A549 (cell line): Measurements from ENCODE around the gene RAD51B. TPM values are rescaled to one million over a fixed set of nuclear protein-coding genes. Genes with fewer than 3 reads are reported as not detected.

Source experiments
- ATAC-seq, 2 experiments: fragments of 200-7000 bp in 1 of 2; fragments of >200 bp in 1 of 2; cut with Nextera tagmentation in 1 of 2; cut with Tn5 transposase in 1 of 2; 3 replicates each; pipeline versions ENCODE4 v1.8.0 to v1.9.1; 2018 to 2020; ENCODE audit warnings: mild to moderate bottlenecking in 1 of 2, moderate library complexity in 1 of 2
- CTCF ChIA-PET: fragments of 300-600 bp; sonication (Branson Sonifier 250); formaldehyde crosslinking; extraction: SDS; loops from one replicate; lab custom pipeline; 2021; ENCODE audit warnings: antibody characterized with exemption, inconsistent platforms; lab: Yijun Ruan, JAX
- POLR2A ChIA-PET: fragments of 350-600 bp; formaldehyde crosslinking; extraction: SDS; loops from one replicate; lab custom pipeline; 2021; ENCODE audit warnings: antibody characterized with exemption, inconsistent platforms; lab: Yijun Ruan, JAX
- DNase-seq, 2 experiments: peaks; one replicate each; pipeline versions ENCODE4 v3.0.0 to v3.0.0-alpha.2; 2011 to 2016; ENCODE audit warnings: low read depth in 1 of 2, low spot score in 1 of 2
- FAIRE-seq: peaks from 2 replicates; lab custom pipeline; 2011; peaks lifted over from hg19 to GRCh38; lab: Jason Lieb, UNC
- H3K27ac ChIP-seq, 2 experiments: fragments of >200 bp; sonication (Bioruptor Twin); formaldehyde crosslinking; 3 replicates each; pipeline ENCODE4 v1.5.1; 2016 to 2017
- H3K4me1 ChIP-seq: fragments of >200 bp; sonication (Bioruptor Twin); formaldehyde crosslinking; 3 replicates; pipeline ENCODE4 v1.6.1; 2016
- H3K4me2 ChIP-seq: fragments of >200 bp; sonication (Bioruptor Twin); formaldehyde crosslinking; 3 replicates; pipeline ENCODE4 v1.6.1; 2016
- H3K4me3 ChIP-seq: fragments of >200 bp; sonication (Bioruptor Twin); formaldehyde crosslinking; 3 replicates; pipeline ENCODE4 v1.5.1; 2016
- H3K9me3 ChIP-seq: fragments of >200 bp; sonication (Bioruptor Twin); formaldehyde crosslinking; 3 replicates; pipeline ENCODE4 v1.6.1; 2016
- ATOH8 ChIP-seq: fragments of 250-450 bp; sonication (Bioruptor Pico); IDR thresholded peaks from 2 replicates; pipeline ENCODE4 v1.5.0; 2020; ENCODE audit warnings: low read depth, mild to moderate bottlenecking, moderate library complexity
- CBX2 ChIP-seq: fragments of 200-600 bp; sonication (generic); IDR thresholded peaks from 2 replicates; pipeline ENCODE4 v1.6.1; 2016; ENCODE audit warnings: low read depth, mild to moderate bottlenecking, borderline replicate concordance
- CBX8 ChIP-seq: fragments of 200-600 bp; sonication (generic); IDR thresholded peaks from 2 replicates; pipeline ENCODE4 v1.6.1; 2016
- CHD4 ChIP-seq: fragments of 200-600 bp; sonication (generic); IDR thresholded peaks from 2 replicates; pipeline ENCODE4 v1.6.1; 2016; ENCODE audit warnings: antibody characterized with exemption, mild to moderate bottlenecking, borderline replicate concordance
- ESRRA ChIP-seq: fragments of 150-350 bp; IDR thresholded peaks from 2 replicates; pipeline ENCODE4 v1.6.1; 2014; ENCODE audit warnings: mild to moderate bottlenecking, low read length, borderline replicate concordance
- FOSL2 ChIP-seq, 2 experiments: fragments of 450-650 bp in 1 of 2; fragments of >200 bp in 1 of 2; sonication (Bioruptor Twin) in 1 of 2; formaldehyde crosslinking; IDR thresholded peaks; 2 replicates each; pipeline versions ENCODE4 v1.5.0 to v1.6.1; 2016 to 2020; ENCODE audit warnings: mild to moderate bottlenecking in 1 of 2, moderate library complexity in 1 of 2
- HOXA7 ChIP-seq: fragments of 250-450 bp; sonication (Bioruptor Pico); IDR thresholded peaks from 2 replicates; pipeline ENCODE4 v1.5.0; 2020; ENCODE audit warnings: mild to moderate bottlenecking, moderate library complexity
- JUNB ChIP-seq: fragments of >200 bp; sonication (Bioruptor Twin); formaldehyde crosslinking; IDR thresholded peaks from 2 replicates; pipeline ENCODE4 v1.6.1; 2016
- KDM1A ChIP-seq: fragments of 200-600 bp; sonication (generic); IDR thresholded peaks from 2 replicates; pipeline ENCODE4 v1.6.1; 2016; ENCODE audit warnings: low read depth, mild to moderate bottlenecking
- MYC ChIP-seq: IDR thresholded peaks from 2 replicates; pipeline ENCODE4 v1.6.1; 2012; ENCODE audit warnings: mild to moderate bottlenecking, inconsistent platforms, low read length, improper control_type of control experiment, borderline replicate concordance
- RARB ChIP-seq: fragments of 250-450 bp; sonication (Bioruptor Pico); IDR thresholded peaks from 2 replicates; pipeline ENCODE4 v1.8.0; 2021; ENCODE audit warnings: mild to moderate bottlenecking, moderate library complexity
- TFCP2L1 ChIP-seq: fragments of 250-450 bp; sonication (Bioruptor Pico); IDR thresholded peaks from 2 replicates; pipeline ENCODE4 v1.5.0; 2021; ENCODE audit warnings: mild to moderate bottlenecking
- USF2 ChIP-seq: fragments of 450-650 bp; IDR thresholded peaks from 2 replicates; pipeline ENCODE4 v1.6.1; 2014; ENCODE audit warnings: antibody characterized with exemption
- WGBS: methylation state at CpG from one replicate; pipeline ENCODE4 v1.1.6; 2017; ENCODE audit errors: missing lambda C conversion rate; 5-methylcytosine and 5-hydroxymethylcytosine counted together
- polyA plus RNA-seq, 4 experiments: library from polyadenylated mRNA; depleted of rRNA in 3 of 4; stranded (reverse); fragments of >200 nt; fragmentation: RNase III in 1 of 4; extraction: RNeasy Plus Mini Kit Qiagen cat#74134 plus additional on column Dnase treatment in 1 of 4; gene quantifications; 2 replicates in 3 of 4; 3 replicates in 1 of 4; pipeline ENCODE4 v1.2.3, GENCODE V29; 2011 to 2017
- TF ChIP-seq, protein P1 (sequence below): fragments of >200 bp; sonication (Bioruptor Twin); formaldehyde crosslinking; IDR thresholded peaks from 3 replicates; pipeline ENCODE4 v1.6.1; 2016
- TF ChIP-seq, protein P2 (sequence below): fragments of 250-450 bp; sonication (Bioruptor Pico); IDR thresholded peaks from 2 replicates; pipeline ENCODE4 v1.5.0; 2021; ENCODE audit warnings: mild to moderate bottlenecking, moderate library complexity, borderline replicate concordance

The RAD51B gene
- polyA plus RNA-seq, 2 of the 4 experiments (the other 2 are of a cell fraction): 7.2 to 10.8 TPM

DNA sequence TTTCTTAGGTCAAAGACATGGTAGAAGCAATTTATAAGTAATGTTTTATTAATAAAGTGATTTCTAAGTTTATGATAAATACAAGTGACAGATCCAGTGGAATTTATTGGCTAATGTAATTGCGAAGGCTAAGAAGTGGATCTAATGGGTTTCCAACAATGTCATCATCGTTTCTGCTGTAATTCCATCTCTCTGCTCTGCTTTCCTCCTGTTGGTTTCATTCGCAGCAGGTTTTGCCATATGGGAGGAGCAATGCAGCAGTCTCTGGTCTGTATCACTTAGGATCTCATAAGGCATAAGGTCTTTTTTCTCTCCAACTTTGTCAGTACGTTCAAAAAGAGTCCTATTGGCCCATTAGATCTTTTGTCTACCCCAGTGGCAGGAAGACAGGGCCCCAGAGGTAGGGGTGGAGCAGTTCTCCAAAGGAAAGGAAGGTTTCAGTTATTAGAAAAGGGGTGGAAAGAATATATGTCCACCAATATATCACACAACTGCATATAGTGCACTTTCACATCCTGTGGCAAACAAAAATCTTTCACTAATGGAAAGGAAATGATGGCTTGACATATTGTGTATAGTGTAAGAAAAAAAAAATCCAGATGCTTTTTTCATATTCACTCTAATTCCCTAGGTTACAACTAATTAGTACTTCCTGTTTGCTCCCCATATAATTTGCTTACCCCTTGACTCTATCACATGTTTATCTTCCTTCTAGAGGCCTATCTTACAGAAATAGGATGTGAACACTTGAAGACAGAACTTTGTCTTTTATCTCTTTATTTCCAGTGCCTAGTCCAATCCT lies 522.0 kb downstream of the RAD51B start:
- Histone ChIP-seq H3K4me1 (no peaks in the 10 kb centered on the region), H3K27ac (peak overlapping the region in 1 of 2 experiments; percentile 42; a peak in 1 of 6 replicates), H3K4me3 (no peak overlapping the region), H3K9me3 (peaks cover 10% of the 10 kb centered on the region; the same call in 2 of the 3 replicates), H3K4me2 (no peak overlapping the region)
- FAIRE-seq (no peak), DNase-seq (no peak), ATAC-seq (no peak)
- TF ChIP-seq CHD4: no peak
- TF ChIP-seq TFCP2L1 (CRISPR knock-in tag): no peak
- no peak for TF ChIP-seq HOXA7 (CRISPR knock-in tag)
- TF ChIP-seq ATOH8 (CRISPR knock-in tag): no peak
- TF ChIP-seq RARB (CRISPR knock-in tag): no peak
- no peak for TF ChIP-seq KDM1A
- TF ChIP-seq, protein P1, sequence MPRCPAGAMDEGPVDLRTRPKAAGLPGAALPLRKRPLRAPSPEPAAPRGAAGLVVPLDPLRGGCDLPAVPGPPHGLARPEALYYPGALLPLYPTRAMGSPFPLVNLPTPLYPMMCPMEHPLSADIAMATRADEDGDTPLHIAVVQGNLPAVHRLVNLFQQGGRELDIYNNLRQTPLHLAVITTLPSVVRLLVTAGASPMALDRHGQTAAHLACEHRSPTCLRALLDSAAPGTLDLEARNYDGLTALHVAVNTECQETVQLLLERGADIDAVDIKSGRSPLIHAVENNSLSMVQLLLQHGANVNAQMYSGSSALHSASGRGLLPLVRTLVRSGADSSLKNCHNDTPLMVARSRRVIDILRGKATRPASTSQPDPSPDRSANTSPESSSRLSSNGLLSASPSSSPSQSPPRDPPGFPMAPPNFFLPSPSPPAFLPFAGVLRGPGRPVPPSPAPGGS: no peak
- TF ChIP-seq FOSL2 (IDR thresholded peaks at IDR 0.05): no peak
- no peak for TF ChIP-seq FOSL2 (CRISPR knock-in tag; IDR thresholded peaks at IDR 0.05)
- no peak for TF ChIP-seq USF2
- TF ChIP-seq JUNB: no peak
- TF ChIP-seq ESRRA: no peak
- no peak for TF ChIP-seq MYC
- TF ChIP-seq, protein P2, sequence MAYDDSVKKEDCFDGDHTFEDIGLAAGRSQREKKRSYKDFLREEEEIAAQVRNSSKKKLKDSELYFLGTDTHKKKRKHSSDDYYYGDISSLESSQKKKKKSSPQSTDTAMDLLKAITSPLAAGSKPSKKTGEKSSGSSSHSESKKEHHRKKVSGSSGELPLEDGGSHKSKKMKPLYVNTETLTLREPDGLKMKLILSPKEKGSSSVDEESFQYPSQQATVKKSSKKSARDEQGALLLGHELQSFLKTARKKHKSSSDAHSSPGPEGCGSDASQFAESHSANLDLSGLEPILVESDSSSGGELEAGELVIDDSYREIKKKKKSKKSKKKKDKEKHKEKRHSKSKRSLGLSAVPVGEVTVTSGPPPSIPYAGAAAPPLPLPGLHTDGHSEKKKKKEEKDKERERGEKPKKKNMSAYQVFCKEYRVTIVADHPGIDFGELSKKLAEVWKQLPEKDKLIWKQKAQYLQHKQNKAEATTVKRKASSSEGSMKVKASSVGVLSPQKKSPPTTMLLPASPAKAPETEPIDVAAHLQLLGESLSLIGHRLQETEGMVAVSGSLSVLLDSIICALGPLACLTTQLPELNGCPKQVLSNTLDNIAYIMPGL (CRISPR knock-in tag): no peak
- no peak for TF ChIP-seq CBX2
- 90% methylated on average over 4 of the region's 4 CpGs for WGBS
- ChIA-PET CTCF (no interaction called here), POLR2A (no interaction called here)

DNA sequence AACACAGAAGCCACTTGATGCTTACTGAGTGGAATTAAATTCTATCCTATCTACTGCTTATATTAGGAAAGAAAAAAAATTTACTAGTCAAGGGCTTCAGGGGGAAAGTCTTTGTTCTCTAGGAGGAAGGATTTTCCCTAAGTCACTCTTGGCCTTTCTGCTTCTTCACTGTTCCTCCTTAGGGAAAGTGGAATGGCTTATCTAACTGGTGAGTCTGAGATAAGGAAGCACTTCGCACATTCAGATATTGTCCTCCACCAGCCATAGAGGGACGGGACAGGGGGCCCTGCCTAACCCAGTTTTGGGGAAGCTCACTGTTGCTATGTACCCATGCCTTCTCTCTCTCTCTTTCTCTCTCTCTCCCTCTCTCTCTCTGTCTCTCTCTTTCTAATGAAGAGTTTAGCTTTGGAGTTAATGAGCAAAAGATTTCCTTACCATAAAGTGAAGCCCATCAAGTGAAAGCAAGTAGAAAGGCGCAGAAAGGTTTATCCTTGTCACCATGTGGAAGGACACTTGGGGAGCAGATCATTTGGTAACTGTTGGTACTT lies 522.7 kb downstream of the RAD51B start:
- CTCF ChIA-PET: no interaction called here
- FAIRE-seq: no peak
- H3K27ac ChIP-seq: peak overlapping the region in 1 of 2 experiments; percentile 42; a peak in 2 of 6 replicates

More for the DNA sequence above, 522.7 kb downstream of the RAD51B start:
- Histone ChIP-seq H3K4me2 (no peak overlapping the region), H3K4me3 (no peak overlapping the region), H3K4me1 (no peaks in the 10 kb centered on the region)
- no peak for DNase-seq
- TF ChIP-seq, protein P2 (CRISPR knock-in tag): no peak
- TF ChIP-seq CBX8: no peak
- TF ChIP-seq RARB (CRISPR knock-in tag): no peak
- TF ChIP-seq, all 56 proteins: peak for 0
- WGBS: 94% methylated on average over 3 of the region's 3 CpGs
- H3K9me3 ChIP-seq: peaks cover 16% of the 10 kb centered on the region
- no peak for ATAC-seq
- POLR2A ChIA-PET: no interaction called here
